Activated CD8-positive, alpha-beta T cell treated with anti-CD3 and anti-CD28 coated beads for 36 hours (primary cell): ENCODE data around the gene TCP1. TPM values are rescaled to one million over a fixed set of nuclear protein-coding genes. Genes with fewer than 3 reads are reported as not detected.

Experiments
- ATAC-seq: fragments of 200-7000 bp; cut with Tn5 transposase; one replicate; pipeline ENCODE4 v1.10.0; 2021; ENCODE audit warnings: mild to moderate bottlenecking, moderate library complexity
- CTCF ChIA-PET: fragments of 350-600 bp; sonication (Branson Sonifier 250); formaldehyde crosslinking; loops from one replicate; lab custom pipeline; 2021; ENCODE audit warnings: antibody characterized with exemption; lab: Charles Lee
- POLR2A ChIA-PET: fragments of 350-600 bp; sonication (Branson Sonifier 250); formaldehyde crosslinking; loops from one replicate; lab custom pipeline; 2021; ENCODE audit warnings: antibody characterized with exemption; lab: Charles Lee
- DNase-seq: peaks from one replicate; pipeline ENCODE4 v3.0.0-alpha.2; 2020
- H3K27ac Mint-ChIP-seq: one replicate; pipeline ENCODE4 v1.8.0; 2021; ENCODE audit warnings: mild to moderate bottlenecking, mixed read lengths
- H3K27me3 Mint-ChIP-seq: one replicate; pipeline ENCODE4 v1.8.0; 2021; ENCODE audit warnings: mixed read lengths
- H3K36me3 Mint-ChIP-seq: one replicate; pipeline ENCODE4 v1.8.0; 2021; ENCODE audit warnings: low read depth, mixed read lengths
- H3K4me1 Mint-ChIP-seq: one replicate; pipeline ENCODE4 v1.8.0; 2021; ENCODE audit warnings: low read depth, mixed read lengths
- H3K4me3 Mint-ChIP-seq: one replicate; pipeline ENCODE4 v1.8.0; 2021; ENCODE audit warnings: mild to moderate bottlenecking, moderate library complexity, mixed read lengths
- H3K9me3 Mint-ChIP-seq: one replicate; pipeline ENCODE4 v1.8.0; 2021; ENCODE audit warnings: mixed read lengths
- intact Hi-C: fragments of 100-400 bp; cut with micrococcal nuclease; formaldehyde crosslinking; loops from one replicate; pipeline ENCODE4 v1.10.0; 2022
- total RNA-seq, 2 experiments: library from RNA; stranded (reverse); gene quantifications; one replicate each; pipeline ENCODE4 v1.2.3, GENCODE V29; 2021
- TF ChIP-seq, protein P1 (sequence below): fragments of 200-600 bp; IDR thresholded peaks from one replicate; pipeline ENCODE4 v1.8.0; 2022; ENCODE audit warnings: antibody characterized with exemption, mild to moderate bottlenecking

The TCP1 gene
- total RNA-seq, 2 experiments from 2014 or later, result 446 to 452 TPM

- Mint-ChIP-seq H3K9me3 (no peaks in the 10 kb centered on the region), H3K4me3 (no peak overlapping the region), H3K27ac (no peak overlapping the region), H3K4me1 (peaks cover 23% of the 10 kb centered on the region), H3K36me3 (no peaks in the 10 kb centered on the region), H3K27me3 (no peaks in the 10 kb centered on the region)
- intact Hi-C loops, result no loop called here
- TF ChIP-seq, protein P1, sequence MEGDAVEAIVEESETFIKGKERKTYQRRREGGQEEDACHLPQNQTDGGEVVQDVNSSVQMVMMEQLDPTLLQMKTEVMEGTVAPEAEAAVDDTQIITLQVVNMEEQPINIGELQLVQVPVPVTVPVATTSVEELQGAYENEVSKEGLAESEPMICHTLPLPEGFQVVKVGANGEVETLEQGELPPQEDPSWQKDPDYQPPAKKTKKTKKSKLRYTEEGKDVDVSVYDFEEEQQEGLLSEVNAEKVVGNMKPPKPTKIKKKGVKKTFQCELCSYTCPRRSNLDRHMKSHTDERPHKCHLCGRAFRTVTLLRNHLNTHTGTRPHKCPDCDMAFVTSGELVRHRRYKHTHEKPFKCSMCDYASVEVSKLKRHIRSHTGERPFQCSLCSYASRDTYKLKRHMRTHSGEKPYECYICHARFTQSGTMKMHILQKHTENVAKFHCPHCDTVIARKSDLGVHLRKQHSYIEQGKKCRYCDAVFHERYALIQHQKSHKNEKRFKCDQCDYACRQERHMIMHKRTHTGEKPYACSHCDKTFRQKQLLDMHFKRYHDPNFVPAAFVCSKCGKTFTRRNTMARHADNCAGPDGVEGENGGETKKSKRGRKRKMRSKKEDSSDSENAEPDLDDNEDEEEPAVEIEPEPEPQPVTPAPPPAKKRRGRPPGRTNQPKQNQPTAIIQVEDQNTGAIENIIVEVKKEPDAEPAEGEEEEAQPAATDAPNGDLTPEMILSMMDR, result no peak
- peak; percentile 39 for ATAC-seq
- DNase-seq, result no peak
- ChIA-PET CTCF (interaction anchor here (0.8 to 1.5 kb wide), 5 partner anchors 13 to 44 kb away, joined by 3 to 4 read pairs (median 4); partner anchors contain the start of genes MRPL18 and TCP1), POLR2A (no interaction called here)
Measured at GRCh38 chr6:159833997-159834603, 44.7 kb upstream of the TCP1 start.

DNA sequence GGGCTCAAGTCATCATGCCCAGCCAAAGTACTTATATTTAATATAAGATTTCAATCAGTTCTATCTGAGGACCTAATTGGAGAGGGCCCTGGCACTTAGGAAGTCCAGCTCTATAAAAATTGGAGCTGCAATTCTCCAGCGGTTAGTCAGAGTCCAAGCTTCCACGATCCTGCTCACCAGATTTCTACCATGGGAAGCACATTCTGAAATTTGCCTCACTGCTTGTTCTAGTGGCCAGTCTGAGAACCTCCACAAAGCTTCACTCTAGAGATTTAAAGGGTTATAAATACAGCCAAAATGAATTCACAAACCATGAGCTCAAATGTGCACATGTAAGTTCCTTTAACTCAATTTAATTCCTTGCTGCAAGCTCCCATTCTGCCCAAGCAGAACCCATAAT, 44.2 kb upstream of the TCP1 start:
- CTCF ChIA-PET, result interaction anchor here (0.8 to 1.5 kb wide), 5 partner anchors 13 to 44 kb away, joined by 3 to 4 read pairs (median 4); partner anchors contain the start of genes MRPL18 and TCP1
- intact Hi-C loops, result no loop called here
- Mint-ChIP-seq H3K4me1 (peaks cover 23% of the 10 kb centered on the region), H3K27ac (no peak overlapping the region), H3K36me3 (no peaks in the 10 kb centered on the region), H3K4me3 (no peak overlapping the region), H3K9me3 (no peaks in the 10 kb centered on the region), H3K27me3 (no peaks in the 10 kb centered on the region)
- DNase-seq (no peak), ATAC-seq (peak; percentile 42)
- TF ChIP-seq, protein P1, result no peak
- POLR2A ChIA-PET, result no interaction called here

GRCh38 chr6:159832946-159833345, 43.5 kb upstream of the TCP1 start:
- Mint-ChIP-seq H3K4me1 (peaks cover 24% of the 10 kb centered on the region), H3K4me3 (no peak overlapping the region), H3K36me3 (no peaks in the 10 kb centered on the region), H3K9me3 (no peaks in the 10 kb centered on the region), H3K27ac (no peak overlapping the region), H3K27me3 (no peaks in the 10 kb centered on the region)
- CTCF ChIA-PET, result interaction anchor here (0.8 to 1.5 kb wide), 4 partner anchors 14 to 43 kb away, joined by 3 to 4 read pairs (median 4); partner anchors contain the start of genes MRPL18 and TCP1
- ATAC-seq (peak; percentile 42), DNase-seq (no peak)
- TF ChIP-seq, protein P1, result no peak
- POLR2A ChIA-PET, result interaction anchor here (1.1 kb wide), 1 partner anchor 13 kb away, joined by 4 read pairs; no protein-coding TSS in a partner anchor
- intact Hi-C loops, result no loop called here

DNA sequence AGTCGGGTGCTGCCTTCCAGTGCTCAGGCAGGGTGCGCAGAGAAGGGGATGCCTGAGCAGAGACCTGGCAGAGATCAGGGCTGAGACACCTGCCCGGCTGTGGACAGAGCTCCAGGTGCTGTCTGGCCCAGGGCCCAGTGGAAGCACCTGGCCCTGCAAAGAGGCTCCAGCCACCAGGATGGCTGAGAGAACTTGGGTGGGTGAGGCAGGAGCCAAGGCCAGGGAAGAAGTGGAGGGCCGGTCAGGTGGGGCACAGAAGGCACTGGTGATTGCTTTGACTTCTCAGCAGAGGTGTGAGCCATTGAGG, 41.9 kb upstream of the TCP1 start:
- TF ChIP-seq, protein P1, result no peak
- ChIA-PET POLR2A (no interaction called here), CTCF (no interaction called here)
- DNase-seq, result no peak
- no peaks in the 10 kb centered on the region for H3K9me3 Mint-ChIP-seq
- H3K36me3 Mint-ChIP-seq, result no peaks in the 10 kb centered on the region
- no peaks in the 10 kb centered on the region for H3K27me3 Mint-ChIP-seq
- ATAC-seq, result no peak
- intact Hi-C loops, result no loop called here
- no peak overlapping the region for H3K27ac Mint-ChIP-seq
- no peak overlapping the region for H3K4me3 Mint-ChIP-seq
- H3K4me1 Mint-ChIP-seq, result peaks cover 25% of the 10 kb centered on the region

GRCh38 chr6:159830501-159831372, 41.3 kb upstream of the TCP1 start:
- ATAC-seq (no peak), DNase-seq (no peak)
- Mint-ChIP-seq H3K9me3 (no peaks in the 10 kb centered on the region), H3K36me3 (no peaks in the 10 kb centered on the region), H3K4me3 (no peak overlapping the region), H3K27ac (no peak overlapping the region), H3K4me1 (peaks cover 25% of the 10 kb centered on the region), H3K27me3 (no peaks in the 10 kb centered on the region)
- TF ChIP-seq, protein P1, result no peak
- ChIA-PET POLR2A (no interaction called here), CTCF (no interaction called here)
- intact Hi-C loops, result no loop called here
